B cell (primary cell): ENCODE data around the gene CR1. TPM values are rescaled to one million over a fixed set of nuclear protein-coding genes. Genes with fewer than 3 reads are reported as not detected.

ENCODE experiments used
- ATAC-seq: fragments of 200-7000 bp; cut with Tn5 transposase; one replicate; pipeline ENCODE4 v1.10.0; 2021; ENCODE audit warnings: low read depth, mild to moderate bottlenecking, moderate number of reproducible peaks, moderate library complexity
- CTCF ChIA-PET: fragments of 350-600 bp; sonication (Branson Sonifier 250); formaldehyde crosslinking; loops from one replicate; lab custom pipeline; 2021; ENCODE audit warnings: antibody characterized with exemption, inconsistent platforms; lab: Charles Lee
- POLR2A ChIA-PET: fragments of 350-600 bp; sonication (Branson Sonifier 250); formaldehyde crosslinking; loops from one replicate; lab custom pipeline; 2021; ENCODE audit warnings: antibody characterized with exemption; lab: Charles Lee
- DNase-seq: peaks from one replicate; pipeline ENCODE4 v3.0.0; 2013
- H2AFZ ChIP-seq: 2 replicates; pipeline ENCODE4 v1.6.1; 2012; ENCODE audit warnings: mild to moderate bottlenecking, low read depth, low read length; ENCODE audit not compliant: insufficient read depth, poor library complexity, severe bottlenecking
- H3K27ac ChIP-seq, 2 donors: 1 replicate in 1 of 2; 2 replicates in 1 of 2; pipeline ENCODE4 v1.5.1; 2012 to 2013; ENCODE audit warnings: low read length in 2 of 2, mild to moderate bottlenecking in 2 of 2, moderate library complexity in 1 of 2
- H3K27me3 ChIP-seq, 4 experiments: fragments of 200-600 bp in 1 of 4; sonication (generic) in 1 of 4; replicated peaks in 1 of 4; 1 replicate in 2 of 4; 2 replicates in 2 of 4; pipeline versions ENCODE4 v1.6.1 to v1.7.0; 2013 to 2016; ENCODE audit warnings: low read length in 3 of 4, mild to moderate bottlenecking in 2 of 4, mixed read lengths in 1 of 4, moderate library complexity in 1 of 4; ENCODE audit not compliant: insufficient read depth in 4 of 4, control insufficient read depth in 3 of 4; ENCODE audit errors: control extremely low read depth in 1 of 4
- H3K36me3 ChIP-seq, 2 experiments: replicated peaks in 1 of 2; 1 replicate in 1 of 2; 2 replicates in 1 of 2; pipeline versions ENCODE4 v1.6.1 to v1.7.1; 2013; ENCODE audit warnings: low read length in 1 of 2; ENCODE audit not compliant: insufficient read depth in 2 of 2, control insufficient read depth in 1 of 2; ENCODE audit errors: control extremely low read depth in 1 of 2, extremely low read depth in 1 of 2
- H3K4me1 ChIP-seq, 2 donors: fragments of 200-600 bp in 1 of 2; sonication (generic) in 1 of 2; 1 replicate in 1 of 2; 2 replicates in 1 of 2; pipeline versions ENCODE4 v1.5.1 to v1.6.1; 2013 to 2017; ENCODE audit warnings: low read length in 2 of 2; ENCODE audit not compliant: control insufficient read depth in 2 of 2, insufficient read depth in 2 of 2
- H3K4me2 ChIP-seq: replicated peaks from 2 replicates; pipeline ENCODE3; 2012; ENCODE audit warnings: mild to moderate bottlenecking, low read depth, low read length; ENCODE audit not compliant: poor library complexity, severe bottlenecking
- H3K4me3 ChIP-seq, 5 experiments: fragments of 200-600 bp in 1 of 5; sonication (generic) in 1 of 5; 1 replicate in 3 of 5; 2 replicates in 2 of 5; pipeline versions ENCODE4 v1.5.1 to v1.7.0; 2011 to 2016; ENCODE audit warnings: low read length in 4 of 5, mild to moderate bottlenecking in 4 of 5, low read depth in 2 of 5, control low read depth in 1 of 5, moderate library complexity in 1 of 5; ENCODE audit not compliant: insufficient read depth in 1 of 5; ENCODE audit errors: control extremely low read depth in 1 of 5, extremely low read depth in 1 of 5
- H3K79me2 ChIP-seq: fragments of 200-600 bp; sonication (generic); one replicate; pipeline ENCODE4 v1.6.0; 2016; ENCODE audit warnings: low read length; ENCODE audit not compliant: control insufficient read depth, insufficient read depth
- H3K9ac ChIP-seq: fragments of 200-600 bp; sonication (generic); 2 replicates; pipeline ENCODE4 v1.6.1; 2017; ENCODE audit warnings: mild to moderate bottlenecking, low read length, moderate library complexity
- H3K9me3 ChIP-seq, 3 donors: one replicate each; pipeline versions ENCODE4 v1.6.1 to v1.7.1; 2013; ENCODE audit warnings: low read length in 2 of 3; ENCODE audit not compliant: control insufficient read depth in 2 of 3, insufficient read depth in 1 of 3; ENCODE audit errors: control extremely low read depth in 1 of 3
- H4K20me1 ChIP-seq: 2 replicates; pipeline ENCODE4 v1.6.0; 2012; ENCODE audit warnings: mild to moderate bottlenecking, low read length; ENCODE audit not compliant: insufficient read depth, control insufficient read depth, poor library complexity, severe bottlenecking
- H3K27ac Mint-ChIP-seq: one replicate; pipeline ENCODE4 v1.8.0; 2021; ENCODE audit warnings: mixed read lengths
- H3K27me3 Mint-ChIP-seq: one replicate; pipeline ENCODE4 v1.8.0; 2021; ENCODE audit warnings: mixed read lengths
- H3K4me1 Mint-ChIP-seq: one replicate; pipeline ENCODE4 v1.8.0; 2021; ENCODE audit warnings: mixed read lengths
- H3K4me3 Mint-ChIP-seq: one replicate; pipeline ENCODE4 v1.8.0; 2021; ENCODE audit warnings: mixed read lengths
- H3K9me3 Mint-ChIP-seq: one replicate; pipeline ENCODE4 v1.8.0; 2022; ENCODE audit warnings: mixed read lengths; ENCODE audit not compliant: insufficient read depth
- EZH2 ChIP-seq: IDR thresholded peaks from 2 replicates; pipeline ENCODE4 v1.6.1; 2012; ENCODE audit warnings: borderline replicate concordance, low read depth, mild to moderate bottlenecking, moderate library complexity, low read length; ENCODE audit not compliant: insufficient read depth, poor library complexity, severe bottlenecking
- WGBS: methylation state at CpG from one replicate; pipeline ENCODE4 v1.1.5; 2013; ENCODE audit warnings: missing lambda C conversion rate; ENCODE audit not compliant: insufficient coverage; 5-methylcytosine and 5-hydroxymethylcytosine counted together
- intact Hi-C: fragments of 100-400 bp; cut with micrococcal nuclease; formaldehyde crosslinking; loops from one replicate; pipeline ENCODE4 v1.10.0; 2022
- polyA plus RNA-seq: library from polyadenylated mRNA; depleted of rRNA; stranded (reverse); fragments of >200 nt; gene quantifications from 2 replicates; pipeline ENCODE4 v1.2.3, GENCODE V29; 2012
- total RNA-seq, 2 donors: library from RNA; stranded (reverse); fragments of 120-200 nt in 1 of 2; gene quantifications; 1 replicate in 1 of 2; 2 replicates in 1 of 2; pipeline versions ENCODE4 v1.2.3 to v1.2.4, GENCODE V29; 2013 to 2022
- TF ChIP-seq, protein P1 (sequence below): fragments of 200-600 bp; IDR thresholded peaks from one replicate; pipeline ENCODE4 v1.8.0; 2022; ENCODE audit warnings: antibody characterized with exemption, mild to moderate bottlenecking

Gene CR1
- total and polyA plus RNA-seq, 2 donors (not counting 1 experiment from before 2014, with no cell fraction given) = 26.4 to 36.7 TPM

DNA sequence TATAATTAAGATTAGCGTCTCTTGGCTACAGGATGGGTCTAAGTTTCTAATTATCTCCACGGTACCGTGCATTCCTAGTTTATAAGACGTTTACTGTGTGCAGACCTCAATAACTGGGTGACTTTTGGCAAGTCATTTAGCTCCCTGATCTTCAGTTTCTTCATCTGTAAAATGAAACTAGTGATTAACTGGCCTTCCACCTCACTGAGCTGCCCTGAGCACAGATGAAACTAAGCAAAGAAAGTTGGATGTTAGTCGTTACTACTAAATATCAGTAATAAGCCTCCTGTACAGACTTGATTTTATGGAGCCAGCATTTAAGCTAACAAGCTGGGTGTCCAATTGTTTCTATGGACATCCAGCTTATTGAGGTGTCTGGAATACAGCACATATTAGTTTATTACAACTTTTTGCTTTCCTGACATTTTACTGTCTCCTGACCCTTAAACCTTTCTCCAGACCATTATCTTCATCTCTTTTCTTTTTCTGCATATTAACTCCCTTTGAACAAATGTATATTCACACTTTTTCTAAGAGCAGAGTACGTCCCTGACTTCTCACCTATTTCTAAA lies 40.7 kb upstream of the CR1 start:
- no peaks in the 10 kb centered on the region for H4K20me1 ChIP-seq
- peak overlapping the region; percentile 89 for H3K4me2 ChIP-seq
- Mint-ChIP-seq H3K4me3 (peak overlapping the region; percentile 86), H3K27me3 (no peaks in the 10 kb centered on the region), H3K4me1 (peaks cover 24% of the 10 kb centered on the region), H3K27ac (peak overlapping the region; percentile 79), H3K9me3 (no peaks in the 10 kb centered on the region)
- intact Hi-C loops = loop anchor here (2.0 kb wide), 1 partner anchor 40 kb away; no protein-coding TSS in a partner anchor
- no peaks in the 10 kb centered on the region for H3K27me3 ChIP-seq
- no peak for TF ChIP-seq EZH2
- TF ChIP-seq, protein P1, sequence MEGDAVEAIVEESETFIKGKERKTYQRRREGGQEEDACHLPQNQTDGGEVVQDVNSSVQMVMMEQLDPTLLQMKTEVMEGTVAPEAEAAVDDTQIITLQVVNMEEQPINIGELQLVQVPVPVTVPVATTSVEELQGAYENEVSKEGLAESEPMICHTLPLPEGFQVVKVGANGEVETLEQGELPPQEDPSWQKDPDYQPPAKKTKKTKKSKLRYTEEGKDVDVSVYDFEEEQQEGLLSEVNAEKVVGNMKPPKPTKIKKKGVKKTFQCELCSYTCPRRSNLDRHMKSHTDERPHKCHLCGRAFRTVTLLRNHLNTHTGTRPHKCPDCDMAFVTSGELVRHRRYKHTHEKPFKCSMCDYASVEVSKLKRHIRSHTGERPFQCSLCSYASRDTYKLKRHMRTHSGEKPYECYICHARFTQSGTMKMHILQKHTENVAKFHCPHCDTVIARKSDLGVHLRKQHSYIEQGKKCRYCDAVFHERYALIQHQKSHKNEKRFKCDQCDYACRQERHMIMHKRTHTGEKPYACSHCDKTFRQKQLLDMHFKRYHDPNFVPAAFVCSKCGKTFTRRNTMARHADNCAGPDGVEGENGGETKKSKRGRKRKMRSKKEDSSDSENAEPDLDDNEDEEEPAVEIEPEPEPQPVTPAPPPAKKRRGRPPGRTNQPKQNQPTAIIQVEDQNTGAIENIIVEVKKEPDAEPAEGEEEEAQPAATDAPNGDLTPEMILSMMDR = no peak
- no peaks in the 10 kb centered on the region for H3K9me3 ChIP-seq
- ChIA-PET POLR2A (interaction anchor here (0.8 to 2.1 kb wide), 5 partner anchors 9 to 134 kb away, joined by 3 to 10 read pairs (median 5); partner anchors contain the start of genes CD55 and CR1), CTCF (interaction anchor here (0.6 to 4.1 kb wide), 23 partner anchors 9 to 729 kb away, joined by 3 to 50 read pairs (median 10); partner anchors contain the start of genes CD55 and CR1)
- peaks cover 0 to 3% of the 10 kb centered on the region in 2 experiments for H3K36me3 ChIP-seq
- WGBS = 37% methylated on average over 4 of the region's 6 CpGs
- peak overlapping the region; percentile 69 to 82 for H3K27ac ChIP-seq
- H2AFZ ChIP-seq = peak overlapping the region; percentile 92
- ATAC-seq (no peak), DNase-seq (peak; percentile 25)
- peaks cover 54 to 55% of the 10 kb centered on the region in 2 donors for H3K4me1 ChIP-seq
- peak overlapping the region; percentile 75 to 90 (median 84) for H3K4me3 ChIP-seq
- peaks cover 61% of the 10 kb centered on the region for H3K79me2 ChIP-seq
- peak overlapping the region; percentile 84 for H3K9ac ChIP-seq

DNA sequence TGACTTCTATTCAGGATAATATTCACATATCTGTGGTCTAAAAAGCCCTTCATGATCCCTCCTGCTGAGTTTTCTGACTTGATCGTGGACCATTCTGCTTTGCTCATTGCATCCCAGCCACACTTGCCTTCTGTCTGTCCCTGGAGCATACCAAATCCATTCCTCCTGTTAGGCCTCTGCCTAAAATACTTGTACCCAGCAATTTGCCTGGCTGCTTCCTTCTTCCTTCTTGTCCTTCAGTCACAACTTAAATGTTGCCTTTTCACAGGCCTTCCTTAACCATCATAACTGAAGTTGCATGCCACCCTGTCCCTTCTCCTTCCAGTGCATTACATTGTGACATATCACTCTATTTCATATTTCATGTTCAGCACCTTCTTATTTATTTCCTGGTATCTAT lies 37.5 kb upstream of the CR1 start:
- Histone ChIP-seq H3K9me3 (no peaks in the 10 kb centered on the region), H3K9ac (no peak overlapping the region), H4K20me1 (no peaks in the 10 kb centered on the region), H3K36me3 (peaks cover 0 to 6% of the 10 kb centered on the region in 2 experiments), H3K27me3 (no peaks in the 10 kb centered on the region), H2AFZ (peak overlapping the region; percentile 25), H3K79me2 (peaks cover 92% of the 10 kb centered on the region), H3K27ac (peak overlapping the region; percentile 27 to 82), H3K4me2 (peak overlapping the region; percentile 89), H3K4me3 (no peak overlapping the region), H3K4me1 (peaks cover 68 to 84% of the 10 kb centered on the region in 2 donors)
- H3K4me3 Mint-ChIP-seq = no peak overlapping the region
- ChIA-PET POLR2A (no interaction called here), CTCF (no interaction called here)
- H3K4me1 Mint-ChIP-seq = peaks cover 54% of the 10 kb centered on the region
- no peaks in the 10 kb centered on the region for H3K9me3 Mint-ChIP-seq
- ATAC-seq (no peak), DNase-seq (no peak)
- intact Hi-C loops = no loop called here
- no peak overlapping the region for H3K27ac Mint-ChIP-seq
- 85% methylated on average over 1 of the region's 1 CpG for WGBS
- TF ChIP-seq, protein P1 = no peak
- no peak for TF ChIP-seq EZH2
- no peaks in the 10 kb centered on the region for H3K27me3 Mint-ChIP-seq
